RWPE2 (cell line): ENCODE data around the gene GAB2.

ENCODE experiments used
- ATAC-seq: fragments of 200-7000 bp; cut with Tn5 transposase; 3 replicates; pipeline ENCODE4 v1.9.1; 2021; ENCODE audit warnings: low read depth
- DNase-seq: peaks from one replicate; pipeline ENCODE4 v3.0.0-alpha.2; 2020; ENCODE audit warnings: low spot score
- H3K27ac ChIP-seq: fragments of 450-650 bp; 2 replicates; pipeline ENCODE4 v1.5.1; 2017; ENCODE audit warnings: mild to moderate bottlenecking; ENCODE audit not compliant: poor library complexity, severe bottlenecking
- H3K27me3 ChIP-seq: fragments of 250-450 bp; sonication (Bioruptor Pico); 2 replicates; pipeline ENCODE4 v1.5.1; 2021; ENCODE audit warnings: mild to moderate bottlenecking, moderate library complexity; ENCODE audit not compliant: insufficient read depth, poor library complexity, severe bottlenecking
- H3K36me3 ChIP-seq: fragments of 250-450 bp; sonication (Bioruptor Pico); 2 replicates; pipeline ENCODE4 v1.5.1; 2020; ENCODE audit warnings: low read depth, mild to moderate bottlenecking, moderate library complexity
- H3K4me1 ChIP-seq: fragments of 250-450 bp; sonication (Bioruptor Pico); 2 replicates; pipeline ENCODE4 v1.5.1; 2021; ENCODE audit warnings: mild to moderate bottlenecking, moderate library complexity; ENCODE audit not compliant: insufficient read depth, poor library complexity, severe bottlenecking
- H3K4me3 ChIP-seq: fragments of 250-450 bp; sonication (Bioruptor Pico); 2 replicates; pipeline ENCODE4 v1.5.1; 2021; ENCODE audit warnings: mild to moderate bottlenecking, moderate library complexity; ENCODE audit not compliant: severe bottlenecking
- H3K9me3 ChIP-seq: fragments of 250-450 bp; sonication (Bioruptor Pico); 2 replicates; pipeline ENCODE4 v1.5.1; 2021; ENCODE audit warnings: mild to moderate bottlenecking, moderate library complexity; ENCODE audit not compliant: severe bottlenecking
- CTCF ChIP-seq: fragments of 450-650 bp; IDR thresholded peaks from one replicate; pipeline ENCODE4 v1.5.1; 2017; ENCODE audit warnings: mild to moderate bottlenecking, moderate library complexity; ENCODE audit not compliant: poor library complexity, severe bottlenecking

Gene GAB2

GRCh38 chr11:78253797-78254196 is 163.8 kb downstream of the GAB2 start:
- H3K27me3 ChIP-seq = no peaks in the 10 kb centered on the region
- no peaks in the 10 kb centered on the region for H3K36me3 ChIP-seq
- H3K9me3 ChIP-seq = no peaks in the 10 kb centered on the region
- DNase-seq (no peak), ATAC-seq (no peak)
- TF ChIP-seq CTCF = no peak
- H3K27ac ChIP-seq = no peak overlapping the region
- H3K4me3 ChIP-seq = no peak overlapping the region
- H3K4me1 ChIP-seq = no peaks in the 10 kb centered on the region

DNA sequence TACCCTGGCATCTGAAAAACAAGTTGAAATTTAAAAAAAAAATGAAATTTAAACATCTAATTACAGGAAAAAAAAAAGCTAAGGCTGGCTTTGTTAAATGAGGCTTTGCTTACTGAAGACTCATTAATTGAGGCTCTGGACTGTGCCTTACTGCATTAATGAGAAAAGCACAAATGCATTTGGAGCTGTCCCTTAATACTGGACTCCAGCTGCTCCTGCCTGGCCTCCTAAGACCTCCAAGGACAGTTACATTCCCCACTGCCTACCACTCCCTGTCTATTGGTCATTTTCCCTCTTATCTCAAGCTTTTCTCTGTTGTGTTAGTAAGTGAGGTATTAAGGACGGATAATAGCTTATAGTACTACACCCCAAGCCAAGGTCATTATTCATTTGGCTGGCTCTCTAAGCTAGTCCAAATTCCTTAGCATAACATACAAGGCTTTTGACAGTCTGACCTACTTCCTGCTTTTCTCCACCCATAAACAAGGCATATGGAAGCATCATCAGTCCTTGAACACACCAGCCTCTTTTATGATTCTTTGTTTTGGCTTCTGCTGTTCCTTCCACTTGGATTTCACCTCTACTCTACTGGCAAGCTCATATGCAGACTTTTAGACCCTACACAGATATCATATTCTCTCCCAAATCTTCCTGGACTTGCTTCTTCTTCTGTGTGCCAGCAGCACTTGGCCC is 166.4 kb downstream of the GAB2 start:
- ATAC-seq = no peak
- no peak for DNase-seq
- Histone ChIP-seq H3K4me1 (no peaks in the 10 kb centered on the region), H3K36me3 (no peaks in the 10 kb centered on the region), H3K27me3 (no peaks in the 10 kb centered on the region), H3K27ac (no peak overlapping the region), H3K9me3 (no peaks in the 10 kb centered on the region), H3K4me3 (no peak overlapping the region)
- no peak for TF ChIP-seq CTCF

DNA sequence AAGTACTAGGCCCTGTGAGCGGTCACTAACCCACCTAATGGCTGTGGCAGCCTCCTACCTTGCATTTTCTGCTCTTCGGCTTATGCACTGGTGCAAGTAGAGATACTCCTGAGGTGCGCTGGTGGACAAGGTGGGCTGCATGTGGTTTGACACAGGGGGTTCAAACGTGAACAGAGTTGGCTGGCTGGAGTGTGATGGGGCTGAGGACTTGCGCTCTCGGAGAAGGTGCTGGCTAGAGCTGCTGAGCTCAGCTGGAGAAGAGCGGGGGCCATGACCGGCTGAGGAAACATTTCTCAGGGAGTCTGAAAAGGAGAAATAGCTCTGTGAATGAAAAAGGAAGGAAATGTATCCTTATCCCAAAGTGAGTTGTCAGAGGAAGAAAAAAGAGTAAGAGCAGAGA is 167.5 kb downstream of the GAB2 start:
- no peaks in the 10 kb centered on the region for H3K27me3 ChIP-seq
- no peak for TF ChIP-seq CTCF
- DNase-seq (no peak), ATAC-seq (no peak)
- H3K27ac ChIP-seq = no peak overlapping the region
- H3K4me3 ChIP-seq = no peak overlapping the region
- no peaks in the 10 kb centered on the region for H3K4me1 ChIP-seq
- H3K36me3 ChIP-seq = no peaks in the 10 kb centered on the region
- no peaks in the 10 kb centered on the region for H3K9me3 ChIP-seq

DNA sequence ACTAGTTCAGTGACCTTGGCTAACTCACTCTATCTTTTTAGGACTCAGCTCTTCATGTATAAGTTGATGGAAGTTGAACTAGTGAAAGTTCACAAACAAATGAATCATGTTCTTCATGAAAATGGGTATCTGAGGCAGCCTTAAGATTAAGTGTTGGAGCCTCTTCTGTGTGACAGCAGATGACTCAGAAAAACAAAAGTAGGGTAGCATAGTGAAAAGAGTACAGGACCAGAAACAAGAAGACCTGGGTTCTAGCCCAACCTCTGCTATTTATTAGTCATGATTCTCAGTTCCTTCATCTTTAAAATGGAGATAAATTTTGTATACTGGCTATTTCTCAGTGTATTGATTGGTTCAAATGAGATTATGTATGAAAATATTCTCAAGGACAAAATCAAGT is 168.7 kb downstream of the GAB2 start:
- no peak for ATAC-seq

More for the DNA sequence above, 168.7 kb downstream of the GAB2 start:
- Histone ChIP-seq H3K4me1 (no peaks in the 10 kb centered on the region), H3K36me3 (no peaks in the 10 kb centered on the region), H3K4me3 (no peak overlapping the region), H3K27ac (no peak overlapping the region), H3K9me3 (no peaks in the 10 kb centered on the region), H3K27me3 (no peaks in the 10 kb centered on the region)
- DNase-seq = no peak
- no peak for TF ChIP-seq CTCF
